ACHN (cell line): Measurements from ENCODE around the gene WRNIP1.
"Not testable (repeated sequence)": the region's sequence is repeated elsewhere in the genome, so short reads cannot be mapped to it uniquely, and the experiment has no call there.

Experiments
- DNase-seq: peaks from one replicate; pipeline ENCODE4 v3.0.0-alpha.2; 2015
- in situ Hi-C: cut with HindIII; loops from 2 replicates; pipeline ENCODE4 v1.10.0; 2017; ENCODE audit warnings: low sequenced_read_pairs, low pct_ligation_motif_present, low pct_unique_long_range_greater_than_20kb

The WRNIP1 gene

GRCh38 chr6:2756241-2756640, 9.0 kb upstream of the WRNIP1 start:
- in situ Hi-C loops = no loop called here
- DNase-seq = no peak

DNA sequence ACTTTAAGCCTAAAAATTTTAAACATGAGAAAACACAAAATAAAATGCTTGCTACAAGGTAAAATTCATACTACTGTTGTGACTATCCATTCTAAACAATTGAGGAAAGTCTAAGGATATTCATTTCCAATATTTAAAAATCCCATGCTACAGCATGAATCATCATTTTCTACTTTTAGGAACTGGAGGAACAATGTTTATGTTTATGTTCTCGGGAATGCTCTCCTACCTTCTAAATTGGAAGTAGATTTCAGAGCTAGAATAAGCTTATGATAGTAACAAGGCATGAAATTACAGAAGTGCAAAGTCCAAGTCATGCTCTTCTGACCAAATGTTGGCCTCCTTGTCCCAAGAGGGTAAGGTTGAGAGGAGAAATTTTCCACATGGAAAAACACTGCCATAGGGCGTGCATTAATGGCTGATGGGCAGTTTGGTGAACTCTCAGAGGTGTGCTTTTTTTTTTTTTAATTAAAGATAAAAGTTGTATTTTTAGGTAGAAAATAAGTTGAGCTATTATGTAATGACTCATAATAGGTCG, 8.4 kb upstream of the WRNIP1 start:
- in situ Hi-C loops = no loop called here
- no peak for DNase-seq

- in situ Hi-C loops = no loop called here
These were observed 6.2 kb upstream of the WRNIP1 start for GRCh38 chr6:2758980-2759379.

DNA sequence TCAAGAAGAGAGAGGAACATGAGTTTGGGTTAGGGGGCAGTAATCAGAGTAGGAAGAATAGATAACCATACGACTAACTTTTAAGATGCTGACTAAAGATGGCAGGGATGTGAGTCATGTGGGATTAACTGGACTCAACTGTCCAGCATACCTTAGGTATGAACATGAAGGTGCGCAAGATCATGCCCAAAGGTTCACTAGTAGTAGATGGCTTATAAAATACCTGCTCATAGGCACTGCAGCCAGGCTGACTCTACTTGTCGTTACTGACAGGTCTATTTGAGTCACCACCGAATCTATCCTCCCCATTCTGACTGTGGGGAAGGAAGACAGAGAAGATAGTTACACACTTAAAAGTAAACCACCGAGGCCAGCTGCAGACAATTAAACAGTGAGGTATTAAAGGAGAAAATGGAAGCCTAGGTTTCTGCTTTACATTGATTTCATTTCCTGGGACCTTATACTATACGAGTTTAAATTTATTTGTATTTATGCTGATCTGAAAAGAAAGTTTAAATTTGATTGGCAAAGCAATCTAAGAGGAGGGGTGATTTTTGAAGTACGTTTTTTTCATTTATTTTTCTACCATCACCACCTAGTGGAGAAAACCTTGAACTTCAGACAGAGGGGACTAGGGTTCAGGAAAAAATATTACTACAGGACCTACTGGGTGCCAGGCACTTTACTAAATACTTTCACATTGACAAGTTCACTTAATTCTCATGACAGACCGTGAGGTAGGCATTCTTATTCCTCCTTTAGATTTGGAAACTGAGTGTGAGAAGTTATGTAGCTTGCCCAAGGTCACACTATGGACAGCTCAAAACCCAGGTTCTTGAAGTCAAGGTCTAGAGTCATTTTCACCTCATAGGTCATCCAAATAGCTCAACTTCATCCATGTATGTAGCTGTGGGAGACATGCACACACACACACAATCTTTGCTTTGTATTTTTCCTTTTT, 4.0 kb upstream of the WRNIP1 start:
- DNase-seq = no peak
- in situ Hi-C loops = no loop called here

More at GRCh38 chr6:2758980-2759379, 6.2 kb upstream of the WRNIP1 start:
- no peak for DNase-seq

GRCh38 chr6:2762868-2763267, 2.3 kb upstream of the WRNIP1 start:
- in situ Hi-C loops, DNase-seq: not testable (repeated sequence)

GRCh38 chr6:2763345-2763841, 1.8 kb upstream of the WRNIP1 start:
- DNase-seq = no peak
- in situ Hi-C loops = no loop called here

DNA sequence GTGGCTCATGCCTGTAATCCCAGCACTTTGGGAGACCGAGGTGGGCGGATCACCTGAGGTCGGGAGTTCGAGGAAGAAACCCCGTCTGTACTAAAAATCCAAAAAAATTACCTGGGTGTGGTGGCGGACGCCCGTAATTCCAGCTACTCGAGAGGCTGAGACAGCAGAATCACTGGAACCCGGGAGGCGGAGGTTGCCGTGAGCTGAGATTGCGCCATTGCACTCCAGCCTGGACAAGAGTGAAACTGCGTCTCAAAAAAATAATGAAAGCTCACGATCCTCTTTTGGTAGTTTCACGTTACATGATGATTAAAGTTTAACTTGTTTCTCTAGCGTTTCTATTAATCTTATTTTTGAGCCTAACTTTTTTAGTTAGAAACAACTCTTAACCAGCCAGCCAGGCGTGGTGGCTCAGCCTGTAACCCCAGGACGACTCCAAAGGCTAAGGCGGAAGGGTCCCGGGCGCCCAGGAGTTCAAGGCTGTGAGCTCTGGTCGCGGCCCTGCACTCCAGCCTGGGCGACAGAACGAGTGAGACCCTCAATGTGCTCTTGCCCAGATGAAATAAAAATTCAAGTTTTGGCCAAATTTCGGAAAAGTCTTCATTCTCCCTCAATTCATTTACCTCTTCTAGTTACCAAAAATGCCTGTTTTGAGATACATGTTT, 1.2 kb upstream of the WRNIP1 start:
- no peak for DNase-seq
- in situ Hi-C loops = no loop called here

DNA sequence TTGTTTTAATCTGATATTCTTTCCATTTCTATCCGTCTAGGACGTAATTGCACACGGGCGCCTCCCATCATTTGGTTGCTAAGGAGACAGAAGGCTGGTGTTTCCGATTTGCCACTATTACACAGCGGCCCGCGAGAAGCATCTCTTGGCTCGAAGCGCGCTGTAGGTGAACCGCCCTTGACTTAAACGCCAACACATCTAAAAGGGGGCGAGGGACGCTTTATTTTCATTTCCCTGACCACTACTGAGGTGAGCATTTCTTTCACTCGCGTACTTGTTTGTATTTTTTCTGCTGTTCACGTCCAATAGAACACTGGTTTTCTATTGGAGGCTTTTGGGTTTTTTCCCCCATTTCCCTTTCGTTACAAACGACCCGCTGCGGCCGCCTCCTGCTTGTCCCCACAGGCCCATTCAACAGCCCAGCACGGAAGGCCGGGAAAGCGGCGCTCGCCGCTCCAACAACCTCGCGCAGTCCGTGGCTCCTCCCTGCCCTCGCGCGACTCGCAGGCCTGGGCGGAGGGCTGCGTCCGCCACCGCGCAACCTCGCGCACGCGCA, 505 bp upstream of the WRNIP1 start:
- peak; percentile 63 for DNase-seq
- in situ Hi-C loops = no loop called here

DNA sequence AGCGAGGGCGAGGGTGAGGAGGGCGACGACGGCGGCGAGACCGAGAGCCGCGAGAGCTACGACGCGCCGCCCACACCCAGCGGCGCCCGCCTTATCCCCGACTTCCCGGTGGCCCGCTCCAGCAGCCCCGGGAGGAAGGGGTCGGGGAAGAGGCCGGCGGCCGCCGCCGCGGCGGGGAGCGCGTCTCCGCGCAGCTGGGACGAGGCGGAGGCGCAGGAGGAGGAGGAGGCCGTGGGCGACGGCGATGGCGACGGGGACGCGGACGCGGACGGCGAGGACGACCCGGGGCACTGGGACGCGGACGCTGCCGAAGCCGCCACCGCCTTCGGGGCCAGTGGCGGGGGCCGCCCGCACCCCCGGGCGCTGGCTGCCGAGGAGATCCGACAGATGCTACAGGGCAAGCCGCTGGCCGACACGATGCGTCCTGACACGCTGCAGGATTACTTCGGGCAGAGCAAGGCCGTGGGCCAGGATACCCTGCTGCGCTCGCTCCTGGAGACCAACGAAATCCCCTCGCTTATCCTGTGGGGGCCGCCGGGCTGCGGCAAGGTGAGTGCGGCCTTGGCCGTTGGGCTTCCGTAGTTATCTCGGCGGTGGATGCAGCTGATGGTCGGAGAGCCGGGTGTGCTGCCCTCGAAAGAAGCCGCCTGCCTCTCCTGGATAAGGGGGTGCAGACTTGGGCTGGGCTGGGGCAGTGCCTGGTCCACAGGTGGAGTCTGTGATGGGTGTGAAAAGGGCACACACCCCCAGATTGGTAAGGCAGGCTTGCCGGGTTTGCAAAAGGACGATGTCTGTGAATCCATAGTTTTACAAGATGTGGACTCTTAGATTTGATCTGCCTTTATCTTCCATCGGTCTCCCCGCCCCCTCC, 938 bp downstream of the WRNIP1 start:
- DNase-seq = peak; percentile 34
- in situ Hi-C loops = no loop called here

GRCh38 chr6:2766767-2767656, 1.8 kb downstream of the WRNIP1 start:
- DNase-seq = peak; percentile 4
- in situ Hi-C loops = no loop called here

DNA sequence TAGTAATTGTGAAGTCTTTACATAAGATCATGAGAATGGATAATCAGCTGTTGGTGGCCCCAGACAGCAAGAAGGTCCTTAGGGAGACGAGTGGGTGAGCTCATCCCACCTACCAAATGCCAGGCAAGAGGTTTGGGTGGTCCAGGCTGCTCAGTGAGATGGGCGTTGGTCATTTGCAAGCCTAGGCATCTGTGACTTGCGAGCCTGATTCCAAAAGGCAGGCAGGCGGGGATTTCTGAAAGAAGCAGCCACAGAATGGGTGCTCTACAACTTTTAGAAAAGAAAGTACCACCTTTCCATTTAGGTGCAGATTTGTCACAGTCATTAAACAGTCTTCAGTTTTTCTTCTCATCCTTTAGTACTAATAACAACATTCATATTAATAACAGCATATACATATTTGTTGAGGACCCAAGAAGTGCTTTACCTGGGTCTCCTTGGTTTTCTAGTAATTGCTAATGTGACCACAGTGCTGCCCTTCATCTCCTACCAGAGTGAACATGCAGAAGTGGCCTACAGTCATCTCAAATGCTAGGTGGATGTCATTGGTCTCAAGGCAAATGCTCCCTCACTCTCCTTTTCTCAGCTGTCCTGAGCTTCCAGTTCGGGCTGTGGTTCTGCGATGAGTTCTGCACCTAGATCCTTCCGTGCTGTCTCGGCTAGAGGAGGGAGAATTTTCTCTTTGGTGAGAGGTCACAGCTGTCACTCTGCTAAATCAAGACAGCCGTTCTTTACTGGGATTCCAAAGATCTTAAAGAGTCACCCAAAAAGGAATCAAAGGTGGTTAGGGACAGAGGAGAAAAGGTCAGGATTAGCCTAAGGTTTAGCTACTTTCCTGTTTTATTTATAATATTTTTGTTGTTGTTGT, 2.7 kb downstream of the WRNIP1 start:
- in situ Hi-C loops = no loop called here
- no peak for DNase-seq

GRCh38 chr6:2768696-2769095, 3.5 kb downstream of the WRNIP1 start:
- no peak for DNase-seq
- in situ Hi-C loops = no loop called here

DNA sequence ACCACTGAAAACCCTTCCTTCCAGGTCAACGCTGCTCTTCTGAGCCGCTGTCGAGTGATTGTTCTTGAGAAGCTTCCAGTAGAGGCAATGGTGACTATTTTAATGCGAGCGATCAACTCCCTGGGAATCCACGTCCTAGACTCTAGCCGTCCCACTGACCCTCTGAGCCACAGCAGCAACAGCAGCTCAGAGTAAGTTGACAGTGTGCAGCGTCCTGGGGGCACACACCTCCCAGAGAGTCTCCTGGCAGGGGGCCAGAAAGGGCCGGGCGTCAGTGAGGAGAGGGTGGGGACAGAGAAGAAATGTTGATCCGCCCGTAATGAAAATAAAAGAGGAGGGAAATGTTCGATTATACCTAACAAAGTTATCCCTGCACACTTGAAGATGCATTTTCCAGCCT, 5.0 kb downstream of the WRNIP1 start:
- no peak for DNase-seq
- in situ Hi-C loops = no loop called here

GRCh38 chr6:2771079-2771478, 5.9 kb downstream of the WRNIP1 start:
- in situ Hi-C loops = no loop called here

GRCh38 chr6:2772840-2773239, 7.6 kb downstream of the WRNIP1 start:
- no peak for DNase-seq
- in situ Hi-C loops = no loop called here

More at GRCh38 chr6:2771079-2771478, 5.9 kb downstream of the WRNIP1 start:
- no peak for DNase-seq

DNA sequence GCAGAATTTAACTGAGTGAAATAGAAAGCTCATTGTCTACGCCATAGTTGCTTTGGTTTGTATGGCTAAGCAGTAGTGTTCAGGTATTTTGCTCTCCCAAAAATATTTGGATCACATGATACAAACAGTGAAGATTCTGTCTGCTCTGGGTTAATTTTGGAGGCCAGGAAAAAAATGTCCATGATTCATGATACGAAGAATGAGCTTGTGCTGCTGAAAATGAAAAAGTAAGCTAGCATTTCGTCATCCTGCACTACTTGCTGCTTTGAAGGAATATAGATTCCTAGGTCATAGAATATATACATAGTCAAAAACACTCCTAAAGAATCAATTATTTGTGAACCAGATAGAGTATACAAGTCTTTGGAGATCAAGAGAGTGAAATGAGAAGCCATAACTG, 8.3 kb downstream of the WRNIP1 start:
- no peak for DNase-seq
- in situ Hi-C loops = no loop called here
